ENCODE measurements around the gene DHRS7B.
"Not testable (repeated sequence)": the region's sequence is repeated elsewhere in the genome, so short reads cannot be mapped to it uniquely, and the experiment has no call there.

Gene DHRS7B

DNA sequence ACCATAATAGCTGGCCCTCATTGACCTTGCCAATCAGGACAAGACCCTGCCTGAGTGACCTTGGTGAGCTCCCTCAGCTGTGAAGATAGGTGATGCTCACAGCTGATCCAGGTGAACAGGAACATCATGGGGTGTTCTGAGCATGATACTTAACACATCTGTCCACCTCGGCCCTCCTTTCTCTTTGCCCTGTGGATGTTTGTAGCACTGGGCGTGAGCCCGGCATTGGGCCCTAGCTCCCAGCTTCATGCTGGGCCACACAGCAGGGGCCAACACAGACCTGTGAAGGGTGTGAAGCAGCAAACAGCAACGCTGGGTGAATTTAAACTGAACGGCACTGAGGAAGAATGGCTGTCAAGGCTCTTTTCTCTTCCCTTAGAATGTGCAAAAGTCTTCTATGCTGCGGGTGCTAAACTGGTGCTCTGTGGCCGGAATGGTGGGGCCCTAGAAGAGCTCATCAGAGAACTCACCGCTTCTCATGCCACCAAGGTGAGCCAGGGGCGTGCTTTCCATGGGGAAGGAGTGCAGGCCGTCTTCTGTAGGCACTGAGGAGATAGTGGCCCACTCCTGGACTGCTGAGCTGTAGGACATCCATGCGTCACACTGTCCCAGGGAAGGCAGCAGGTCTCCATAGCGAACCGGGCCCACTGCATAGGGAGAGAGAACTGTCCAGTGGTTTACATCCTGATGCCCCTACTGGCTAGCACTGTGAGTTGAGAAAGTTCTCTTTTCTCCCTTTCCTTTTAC, 51.3 kb downstream of the DHRS7B start:
- DNase-seq (ENCODE audit: low spot score): no peak

DNA sequence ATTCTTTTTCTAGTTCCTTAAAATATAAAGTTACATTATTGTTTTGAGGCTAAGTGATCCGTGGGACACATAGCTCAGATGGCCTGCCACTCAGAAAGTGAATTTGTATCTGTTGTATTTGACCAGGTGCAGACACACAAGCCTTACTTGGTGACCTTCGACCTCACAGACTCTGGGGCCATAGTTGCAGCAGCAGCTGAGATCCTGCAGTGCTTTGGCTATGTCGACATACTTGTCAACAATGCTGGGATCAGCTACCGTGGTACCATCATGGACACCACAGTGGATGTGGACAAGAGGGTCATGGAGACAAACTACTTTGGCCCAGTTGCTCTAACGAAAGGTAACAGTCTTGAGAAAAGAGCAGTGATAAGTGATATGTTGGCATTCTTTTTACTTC, 56.7 kb downstream of the DHRS7B start:
- no peak for DNase-seq (ENCODE audit: low spot score)

DNA sequence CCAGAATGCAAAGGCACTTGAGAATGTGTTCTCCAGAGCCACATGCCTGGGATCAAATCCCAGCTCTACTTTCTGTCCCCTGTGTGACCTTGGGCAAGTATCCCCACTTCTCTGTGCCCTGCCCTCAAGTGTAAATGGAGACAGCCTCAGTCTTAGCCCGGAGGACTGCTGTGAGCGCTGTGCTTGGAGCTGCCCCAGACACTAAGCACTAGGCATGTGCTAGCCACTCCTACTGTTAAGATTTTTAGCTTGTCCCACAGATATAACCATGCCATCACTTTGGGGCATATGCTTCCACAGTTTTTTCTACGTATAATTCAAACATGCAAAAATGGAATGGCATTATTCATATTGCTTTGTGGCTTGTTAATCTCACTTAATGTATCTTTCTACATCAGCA, 57.8 kb downstream of the DHRS7B start:
- DNase-seq (ENCODE audit: low spot score): no peak

DNA sequence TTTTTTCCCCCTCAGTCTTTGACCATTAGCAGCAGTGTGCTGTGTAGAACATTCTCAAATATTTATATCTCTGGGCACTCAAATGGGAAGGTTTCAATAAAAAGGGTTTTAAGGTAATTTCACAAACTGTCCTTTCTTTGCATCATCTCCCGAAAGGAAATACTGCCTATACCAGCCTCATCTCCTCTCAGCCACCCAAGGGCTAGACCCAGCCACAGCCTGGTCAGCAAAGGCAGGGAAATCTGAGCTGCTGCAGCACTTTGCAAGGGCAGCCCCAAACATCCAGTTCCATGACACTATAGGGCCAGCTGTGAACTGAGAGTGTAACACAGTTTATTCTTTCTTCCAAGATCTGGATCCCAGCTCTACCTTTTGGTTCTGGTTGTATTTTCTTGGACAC, 58.3 kb downstream of the DHRS7B start:
- DNase-seq (ENCODE audit: low spot score): no peak

DNA sequence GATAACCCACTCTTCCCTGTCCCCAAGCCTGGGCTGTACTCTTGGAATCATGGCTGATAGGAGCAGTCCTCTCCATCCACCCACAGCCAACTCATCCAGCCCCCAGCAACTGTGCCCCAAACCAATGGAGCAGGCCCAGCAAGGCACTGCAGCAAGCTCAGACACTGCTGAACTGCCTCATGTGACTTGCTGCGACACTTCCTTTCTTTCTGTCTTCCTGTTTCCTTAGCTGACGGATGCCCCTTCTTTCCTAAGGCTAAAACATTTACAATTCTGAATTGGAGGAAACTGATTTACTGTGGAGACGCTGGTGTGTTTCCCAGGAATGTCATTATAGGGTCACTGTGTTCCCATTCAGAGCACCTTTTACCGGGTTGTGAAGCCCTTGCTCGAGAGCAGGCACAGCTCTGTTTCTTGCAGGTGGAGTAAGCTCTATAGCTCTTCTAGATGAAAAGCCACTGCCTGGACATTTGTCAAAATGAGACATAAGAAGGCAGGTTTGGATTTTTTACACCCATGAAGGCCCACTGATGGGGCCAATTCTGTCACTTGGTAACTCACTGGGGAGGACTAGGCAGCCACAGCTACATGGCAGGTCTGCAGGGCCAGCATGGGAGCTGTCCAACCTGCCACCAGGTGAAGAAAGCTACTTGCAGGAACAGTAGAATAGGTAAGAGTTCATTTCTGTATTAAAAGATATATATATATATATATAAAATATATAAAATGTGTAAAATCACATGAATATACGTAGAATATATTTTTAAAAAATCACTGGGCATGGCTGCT, 59.8 kb downstream of the DHRS7B start:
- DNase-seq (ENCODE audit: low spot score): peak; percentile 44

DNA sequence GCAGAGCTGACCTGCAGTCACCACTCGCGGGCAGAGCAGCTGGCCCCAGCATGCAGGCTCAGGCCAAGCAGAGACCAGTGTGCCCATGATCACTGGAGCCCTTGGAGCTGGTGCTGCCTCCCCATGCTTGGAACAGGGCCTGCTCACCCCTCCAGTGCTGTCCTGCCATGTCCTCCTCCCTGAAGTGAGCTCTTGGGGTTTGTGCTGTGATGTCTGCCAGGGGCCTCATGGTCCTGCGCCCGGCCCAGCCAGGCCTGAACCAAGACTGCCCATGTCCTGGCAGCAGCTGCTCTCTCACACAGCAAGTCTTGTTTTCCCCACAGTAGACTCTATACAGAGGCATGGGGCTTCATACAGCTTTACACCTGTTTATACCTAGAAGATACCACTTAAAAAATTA, 62.6 kb downstream of the DHRS7B start:
- no peak for DNase-seq (ENCODE audit: low spot score)

DNA sequence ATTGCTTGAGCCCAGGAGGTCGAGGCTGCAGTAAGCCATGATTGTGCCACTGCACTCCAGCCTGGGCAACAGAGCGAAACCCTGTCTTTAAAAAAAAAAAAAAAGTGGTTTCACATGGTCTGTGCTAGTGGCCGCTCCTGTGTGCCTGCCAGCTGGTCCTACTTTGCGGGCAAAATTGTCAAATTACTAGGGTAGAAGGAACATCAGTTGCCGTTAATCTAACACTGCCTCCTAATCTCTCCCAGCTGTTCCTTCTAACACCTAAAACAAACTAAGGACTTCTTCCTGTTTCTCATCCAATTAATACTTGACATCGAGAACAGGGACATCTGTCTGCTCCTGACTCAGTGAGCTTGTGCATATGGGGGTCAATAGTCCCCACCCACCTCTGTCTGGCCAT, 63.3 kb downstream of the DHRS7B start:
- no peak for DNase-seq (ENCODE audit: low spot score)

DNA sequence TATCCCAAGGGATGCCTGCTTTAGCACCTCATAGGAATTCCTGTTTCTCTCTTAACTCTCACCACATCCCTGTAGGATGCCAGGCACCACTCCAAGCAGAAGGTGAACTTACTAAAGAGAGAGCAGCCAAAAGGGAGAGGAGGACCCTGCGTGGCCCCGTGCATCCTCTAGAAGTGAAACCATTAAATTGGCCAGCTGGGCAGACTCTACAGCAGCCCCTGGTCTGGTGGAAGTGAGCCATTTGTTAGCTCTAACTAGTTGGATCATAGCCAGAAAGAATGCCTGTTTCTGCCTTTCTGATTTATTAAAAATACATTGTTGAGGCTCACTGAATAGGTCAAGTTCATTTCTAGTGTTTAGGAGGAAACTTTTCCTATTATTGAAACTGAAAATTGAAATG, 64.9 kb downstream of the DHRS7B start:
- DNase-seq (ENCODE audit: low spot score): no peak

DNA sequence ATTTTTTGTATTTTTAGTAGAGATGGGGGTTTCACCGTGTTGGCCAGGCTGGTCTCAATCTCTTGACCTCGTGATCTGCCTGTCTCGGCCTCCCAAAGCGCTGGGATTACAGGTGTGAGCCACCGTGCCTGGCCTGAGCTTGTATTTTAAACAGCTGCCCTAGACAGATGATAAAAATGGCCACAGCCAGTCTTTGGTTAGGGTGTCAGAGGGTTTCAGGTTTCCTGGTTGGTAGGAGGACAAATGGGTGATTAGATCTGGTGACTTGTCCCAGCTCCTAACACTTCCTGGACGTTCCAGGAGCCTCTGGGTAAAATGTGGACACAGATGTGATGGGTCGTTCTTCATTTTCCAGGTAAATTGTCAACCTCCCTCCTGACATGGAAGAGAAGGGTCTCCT, 65.7 kb downstream of the DHRS7B start:
- DNase-seq (ENCODE audit: low spot score): not testable (repeated sequence)

DNA sequence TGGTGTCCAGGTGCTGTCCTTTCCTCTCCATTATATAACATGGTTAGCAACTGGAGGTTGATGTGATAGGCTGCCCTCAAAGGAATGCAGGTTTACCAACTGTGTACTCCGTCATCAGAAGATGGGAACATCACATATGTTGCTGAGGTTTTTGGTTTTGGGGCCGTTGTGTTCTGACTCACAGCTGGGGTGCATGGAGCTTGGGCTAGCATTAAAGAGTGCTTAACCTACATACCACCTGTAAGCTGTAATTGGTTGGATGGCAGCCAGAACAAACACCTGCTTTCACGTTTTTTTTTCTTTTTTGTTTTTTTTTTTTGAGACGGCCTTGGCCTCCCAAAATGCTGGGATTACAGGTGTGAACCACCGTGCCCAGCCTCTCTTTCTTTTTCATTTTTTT, 66.3 kb downstream of the DHRS7B start:
- no peak for DNase-seq (ENCODE audit: low spot score)

DNA sequence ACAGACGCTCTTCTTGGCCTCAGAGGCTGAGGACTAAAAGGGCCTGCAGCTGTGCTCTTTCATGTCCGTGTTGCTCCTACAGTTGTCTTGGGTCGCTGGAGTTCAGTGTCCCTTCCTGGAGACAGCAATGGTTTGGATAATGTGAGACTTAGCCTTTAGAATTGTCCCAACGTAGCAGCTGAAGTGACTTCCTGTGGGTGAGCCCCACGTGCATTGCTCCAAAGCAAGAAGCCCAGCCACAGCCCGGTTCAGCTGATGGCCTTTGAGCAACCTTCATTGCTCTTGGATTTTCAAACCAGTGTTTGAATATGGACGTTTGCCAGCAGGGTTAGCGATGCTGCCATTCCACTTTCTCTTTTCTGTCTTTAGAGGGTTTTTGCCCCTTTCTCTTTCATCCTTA, 67.5 kb downstream of the DHRS7B start:
- DNase-seq (ENCODE audit: low spot score): no peak

DNA sequence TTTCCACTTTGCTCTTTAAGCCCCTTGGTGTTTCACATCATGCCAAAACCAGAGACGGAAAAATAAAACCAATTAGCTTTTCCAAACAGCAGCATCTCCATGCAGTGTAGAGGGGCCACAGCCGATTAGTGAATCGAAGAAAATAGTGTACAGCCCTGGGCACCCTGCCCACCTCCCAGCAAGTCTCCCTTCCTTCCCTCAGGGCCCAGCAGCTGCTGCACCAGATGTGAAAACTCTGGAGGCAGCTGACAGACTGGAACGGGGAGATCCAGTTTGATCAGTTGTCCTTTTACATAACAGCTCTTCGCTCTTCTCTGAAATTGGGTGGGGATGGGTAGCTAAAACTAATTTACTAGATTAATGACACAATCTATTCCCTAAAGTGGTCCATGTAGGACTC, 67.9 kb downstream of the DHRS7B start:
- DNase-seq (ENCODE audit: low spot score): no peak

DNA sequence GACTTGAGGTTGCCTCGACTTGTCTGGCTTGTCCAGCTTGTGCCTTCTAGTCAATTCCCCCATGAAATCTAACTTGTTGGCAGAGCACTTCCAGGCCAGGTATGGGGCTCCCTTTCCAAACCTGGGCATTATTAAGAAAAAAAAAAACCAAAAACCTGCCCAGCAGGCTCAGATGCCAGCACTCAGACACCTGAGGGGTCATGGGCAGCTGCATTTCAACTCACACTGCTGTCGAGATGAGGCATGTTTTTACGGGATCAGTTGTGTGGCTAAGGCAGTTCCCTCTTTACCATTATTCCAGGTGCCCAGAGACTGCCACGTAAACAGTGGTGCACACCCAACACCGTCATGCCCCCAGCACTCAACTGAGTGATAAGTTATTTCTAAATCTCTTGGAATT, 69.4 kb downstream of the DHRS7B start:
- DNase-seq (ENCODE audit: low spot score): no peak

DNA sequence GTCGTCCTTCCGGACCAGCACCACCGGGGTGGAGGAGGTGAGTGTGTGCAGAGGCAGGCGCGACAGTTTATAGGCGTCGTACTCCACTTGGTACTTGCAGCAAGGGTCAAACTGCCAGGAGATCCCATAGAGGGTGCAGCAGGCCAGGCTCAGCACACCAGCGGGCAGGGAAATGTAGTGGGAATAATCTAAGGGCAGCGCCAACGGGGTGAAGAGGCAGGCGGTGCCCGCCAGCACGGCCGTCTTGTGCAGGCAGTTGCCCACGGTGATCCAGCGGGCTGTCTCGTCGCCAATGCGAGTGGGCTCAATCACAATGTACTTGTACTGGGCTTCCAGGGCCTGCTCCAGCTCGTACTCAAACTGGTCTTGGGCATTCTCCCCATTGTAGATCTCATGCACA, 71.6 kb downstream of the DHRS7B start:
- DNase-seq (ENCODE audit: low spot score): no peak

DNA sequence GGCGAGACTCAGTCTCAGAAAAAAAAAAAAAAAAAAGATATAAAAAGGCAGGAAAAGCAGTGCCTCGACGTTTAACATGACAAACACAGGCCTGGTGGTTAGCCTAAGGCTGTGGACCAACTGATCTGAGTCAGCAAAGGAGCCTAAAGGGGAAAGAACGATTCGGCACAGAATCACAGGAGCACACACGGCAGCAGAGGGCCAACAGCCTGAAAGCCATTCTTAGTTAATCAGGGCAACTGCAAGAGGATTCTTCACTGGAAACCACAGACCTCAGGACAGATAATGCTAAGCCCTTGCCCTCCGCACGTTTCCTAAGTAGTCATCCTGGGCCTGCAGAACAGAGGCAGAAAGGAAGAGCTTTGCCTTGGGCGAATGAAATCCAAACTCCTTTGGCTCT, 72.5 kb downstream of the DHRS7B start:
- no peak for DNase-seq (ENCODE audit: low spot score)

DNA sequence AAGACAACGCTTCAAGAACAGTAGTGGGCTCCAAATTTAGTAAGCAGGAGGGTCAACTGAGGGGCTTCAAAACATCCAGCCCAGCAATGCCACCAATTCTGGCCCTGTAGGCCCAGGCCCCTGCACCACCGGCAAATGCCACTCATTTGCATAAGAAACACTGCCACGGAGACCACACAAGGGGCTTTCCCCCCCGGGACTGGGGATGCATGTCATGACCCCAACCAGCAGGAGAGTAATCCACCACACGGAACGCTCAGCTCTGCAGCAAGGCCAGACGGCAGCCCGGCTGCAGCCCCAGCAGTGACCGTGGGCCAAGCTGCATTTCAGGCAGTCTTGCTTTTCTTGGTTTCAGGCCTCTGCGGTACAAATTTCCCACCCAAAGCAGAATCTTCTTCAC, 73.1 kb downstream of the DHRS7B start:
- no peak for DNase-seq (ENCODE audit: low spot score)

DNA sequence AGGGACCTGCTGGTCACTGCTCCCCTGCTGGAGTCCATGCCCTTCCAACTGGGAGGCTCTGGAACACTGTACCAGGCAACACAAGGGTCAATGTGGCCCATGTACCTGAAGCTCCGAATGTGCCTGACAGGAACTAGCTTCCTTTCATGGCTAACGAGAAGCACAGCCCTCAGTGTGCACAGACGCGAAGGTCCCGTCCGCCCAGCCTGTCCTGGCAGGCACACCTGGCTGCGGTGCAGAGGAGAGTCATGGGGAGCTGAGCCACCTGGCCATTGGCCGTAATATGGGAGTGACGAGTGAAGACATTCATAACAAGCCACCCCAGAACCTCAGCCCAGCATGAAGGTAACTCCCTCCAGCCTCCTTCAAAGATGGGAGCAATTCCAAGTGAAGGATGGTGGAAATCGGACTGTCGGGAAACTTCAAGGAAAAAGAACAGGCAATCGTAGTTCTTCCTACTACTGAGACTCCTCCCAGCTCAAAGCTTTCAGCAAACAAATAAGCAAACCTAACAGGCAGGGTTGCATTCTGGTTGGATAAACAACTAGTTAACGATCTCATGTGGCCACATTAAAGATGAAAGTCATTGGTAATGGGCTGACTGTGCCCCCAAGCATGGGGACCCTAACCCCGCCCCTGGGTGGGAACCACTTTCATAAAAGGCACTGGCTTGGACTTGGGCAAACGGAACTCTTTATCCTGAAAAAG, 74.0 kb downstream of the DHRS7B start:
- DNase-seq (ENCODE audit: low spot score): no peak

DNA sequence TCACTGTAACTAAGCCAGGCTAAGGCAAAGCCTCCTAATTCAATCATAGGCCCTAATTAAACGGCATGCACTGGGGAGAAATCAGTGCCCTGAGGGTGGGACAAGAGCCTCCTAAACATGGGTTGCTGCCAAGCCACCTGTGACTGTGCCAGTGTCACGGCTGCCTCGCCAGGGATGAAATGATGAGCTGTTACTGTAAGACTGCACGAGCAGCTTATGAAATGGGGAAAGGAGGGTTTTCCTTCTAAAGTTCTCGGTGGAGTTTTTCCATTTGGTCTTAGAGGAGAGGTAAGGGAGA, 74.5 kb downstream of the DHRS7B start:
- no peak for DNase-seq (ENCODE audit: low spot score)

DNA sequence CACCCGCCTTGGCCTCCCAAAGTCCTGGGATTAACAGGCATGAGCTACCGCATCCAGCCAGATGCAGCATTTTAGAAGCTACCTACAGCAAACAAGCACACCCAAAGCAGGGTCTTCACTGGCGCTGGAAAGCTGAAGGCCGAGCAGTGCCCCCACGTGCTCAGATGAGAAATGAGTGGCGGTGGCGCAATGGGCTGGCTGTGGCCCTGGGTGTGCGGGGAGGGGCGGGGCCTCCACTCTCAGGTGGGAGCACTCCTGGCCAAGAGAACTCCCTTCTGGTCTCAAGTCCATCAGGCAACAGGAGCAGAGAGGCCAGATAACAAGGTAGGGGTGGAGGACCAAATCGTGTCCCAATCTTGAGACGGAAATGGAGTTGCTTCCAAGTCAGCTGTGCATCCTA, 75.1 kb downstream of the DHRS7B start:
- no peak for DNase-seq (ENCODE audit: low spot score)

DNA sequence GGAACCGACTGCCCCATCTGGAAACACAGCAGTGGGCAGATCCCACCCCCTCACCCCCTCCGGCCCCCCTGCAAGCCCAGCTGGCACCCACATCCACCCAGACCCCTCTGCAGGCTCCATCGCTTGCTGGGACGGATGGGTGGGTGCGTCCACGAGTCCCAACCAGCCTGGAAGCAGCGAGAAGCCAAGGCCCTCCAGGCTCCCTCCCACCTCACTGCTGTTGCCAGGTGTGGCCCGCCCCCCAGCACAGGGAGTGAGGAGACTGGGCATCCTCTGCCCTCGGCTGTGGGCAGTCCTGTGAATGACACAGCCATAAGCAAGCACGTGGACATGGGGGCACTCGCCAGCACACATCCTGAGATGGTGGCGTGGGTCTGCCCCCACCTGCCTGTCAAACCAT, 75.7 kb downstream of the DHRS7B start:
- no peak for DNase-seq (ENCODE audit: low spot score)

DNA sequence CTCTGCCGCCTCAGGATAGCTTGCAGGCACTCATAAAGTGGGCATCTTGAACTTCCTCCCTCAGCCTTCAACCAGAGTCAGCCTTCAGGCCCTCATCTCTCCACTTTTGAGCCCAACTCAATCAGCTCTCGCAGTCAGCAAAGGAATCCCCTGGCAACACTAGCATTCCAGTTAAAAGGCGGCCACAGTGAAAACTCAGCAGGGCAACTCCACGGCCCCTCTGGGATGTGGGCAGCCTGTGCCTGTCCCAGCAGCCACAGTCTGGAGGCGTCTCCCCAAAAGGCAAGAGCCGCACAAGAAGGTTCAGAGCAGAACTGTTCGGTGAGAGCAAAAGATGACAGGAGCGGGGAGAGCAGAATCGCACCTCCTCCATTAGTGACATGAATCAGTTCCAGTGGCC, 78.2 kb downstream of the DHRS7B start:
- no peak for DNase-seq (ENCODE audit: low spot score)

DNA sequence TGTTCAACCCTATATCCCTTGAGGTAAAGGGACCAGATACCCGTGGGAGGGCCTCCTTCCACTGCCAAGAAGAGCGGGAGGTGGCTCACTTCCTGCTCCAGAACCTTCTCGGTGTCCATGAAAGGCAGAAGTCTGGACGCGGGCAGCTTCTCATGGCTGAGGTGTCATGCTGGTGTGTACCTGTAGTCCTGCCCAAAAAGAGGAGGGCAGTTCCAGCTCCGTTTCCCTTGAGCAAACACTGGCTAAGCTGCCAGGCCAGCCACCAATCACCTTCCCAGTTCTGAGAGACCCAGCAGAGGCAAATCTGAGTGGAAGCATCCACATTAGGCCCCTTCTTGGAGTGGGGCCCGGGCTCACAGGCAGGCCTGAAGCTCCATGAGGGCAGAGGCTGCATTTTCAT, 81.6 kb downstream of the DHRS7B start:
- DNase-seq (ENCODE audit: low spot score): no peak

DNA sequence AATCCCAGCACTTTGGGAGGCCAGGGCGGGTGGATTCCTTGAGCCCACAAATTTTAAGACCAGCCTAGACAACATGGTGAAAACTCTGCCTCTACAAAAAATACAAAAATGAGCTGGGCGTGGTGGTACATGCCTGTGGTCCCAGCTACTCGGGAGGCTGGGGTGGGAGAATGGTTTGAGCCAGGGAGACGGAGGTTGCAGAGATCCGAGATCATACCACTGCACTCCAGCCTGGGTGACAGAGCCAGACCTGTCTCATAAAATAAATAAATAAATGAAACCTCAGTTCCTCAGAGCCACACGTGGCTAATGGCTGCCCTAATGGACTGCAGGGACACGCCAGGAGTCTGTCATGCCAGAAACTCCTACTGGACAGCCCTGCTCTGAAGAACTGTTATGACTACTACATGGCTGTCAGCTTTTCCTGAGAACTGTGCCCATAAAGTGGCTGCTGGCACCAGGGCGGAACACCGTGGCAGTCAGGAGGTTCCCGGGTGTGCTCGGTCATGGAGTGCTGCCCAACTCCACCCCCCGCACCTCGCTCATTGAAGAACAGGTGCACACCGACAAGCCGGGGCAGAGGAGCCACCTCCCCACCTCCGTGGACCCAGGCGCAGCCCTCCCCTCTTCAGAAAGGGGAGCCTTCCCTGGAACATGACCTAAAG, 82.9 kb downstream of the DHRS7B start:
- DNase-seq (ENCODE audit: low spot score): no peak
